NCI-H1436 (cell line): Measurements from ENCODE around the gene COQ8A.

ENCODE experiments used
- DNase-seq: peaks from one replicate; lab custom pipeline; 2025; lab: John Stamatoyannopoulos, UW

COQ8A gene

DNA sequence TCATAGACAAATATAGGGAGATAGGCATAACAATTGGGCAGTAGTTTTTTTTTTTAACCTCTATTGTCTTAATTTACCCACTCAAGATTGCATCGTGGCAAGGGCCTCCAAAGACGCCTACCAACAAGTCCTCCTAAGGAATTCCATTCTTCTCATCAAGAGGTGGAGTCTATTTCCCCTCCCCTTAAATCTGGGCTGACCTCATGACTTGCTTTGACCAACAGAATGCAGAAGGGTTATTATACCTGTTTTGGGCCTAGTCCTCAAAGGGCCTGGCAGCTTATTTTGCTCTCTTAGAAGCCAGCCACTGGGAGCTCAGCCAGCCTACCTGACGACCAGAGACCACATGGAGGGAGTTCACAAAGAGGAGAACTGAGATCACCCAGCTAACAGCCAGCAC lies 92.3 kb downstream of the COQ8A start:
- no peak for DNase-seq

DNA sequence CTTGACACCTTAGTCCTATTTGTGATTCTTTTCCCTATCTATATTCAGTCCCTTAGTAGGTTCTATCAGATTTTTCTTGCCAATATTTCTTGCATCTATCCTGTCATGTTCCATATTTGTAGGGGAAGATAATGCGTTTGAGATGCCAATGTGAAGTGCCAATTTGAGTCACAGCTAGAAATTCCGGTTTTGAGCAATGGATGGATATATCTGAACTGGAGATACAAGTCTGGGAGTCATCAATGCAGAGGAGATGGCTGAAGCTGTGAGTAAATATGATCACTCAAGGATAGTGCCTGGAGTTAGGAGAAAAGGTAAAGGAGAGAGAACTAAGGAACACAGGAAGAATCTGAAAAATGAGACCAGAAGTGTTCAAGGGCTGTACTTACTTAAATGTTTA lies 93.8 kb downstream of the COQ8A start:
- DNase-seq: no peak

DNA sequence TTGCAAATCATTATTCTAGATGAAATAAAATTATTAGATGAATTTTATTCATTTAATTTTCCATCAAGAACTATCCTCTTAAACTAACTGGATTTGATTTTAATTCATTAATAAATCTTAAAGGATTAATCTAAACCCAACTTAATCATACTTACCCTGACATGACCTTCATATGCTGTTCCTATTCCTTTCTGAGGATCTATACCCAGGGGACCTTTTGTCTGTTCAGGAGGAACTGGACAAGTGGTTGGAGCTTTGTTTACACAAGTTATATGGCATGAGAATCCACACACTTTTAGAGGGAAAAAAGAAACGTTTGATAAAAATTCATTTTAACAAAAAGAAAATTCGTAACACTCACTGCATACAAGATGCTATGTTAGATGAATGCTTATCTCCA lies 95.2 kb downstream of the COQ8A start:
- no peak for DNase-seq

DNA sequence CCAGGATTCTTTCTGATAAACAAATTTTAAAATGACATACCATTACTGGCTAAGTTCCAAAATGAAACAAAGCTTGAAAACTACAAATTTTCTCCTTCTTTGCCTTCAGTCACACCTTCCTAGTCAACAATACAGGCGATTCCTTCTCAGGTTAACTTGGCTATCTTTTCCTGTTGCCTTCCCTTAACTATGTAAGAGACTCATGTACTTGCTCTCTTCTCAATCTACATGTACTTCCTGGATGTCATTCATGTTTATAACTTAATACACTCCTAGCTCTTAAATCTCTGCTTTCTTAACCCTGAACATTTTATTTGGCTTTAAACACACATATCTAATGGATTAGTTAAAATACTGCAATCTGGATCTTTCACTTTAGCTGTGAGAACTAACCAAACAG lies 97.0 kb downstream of the COQ8A start:
- no peak for DNase-seq
